A172 (cell line): Measurements from ENCODE around the gene ACTL10. TPM values are rescaled to one million over a fixed set of nuclear protein-coding genes. Genes with fewer than 3 reads are reported as not detected.
"Not testable (repeated sequence)": the region's sequence is repeated elsewhere in the genome, so short reads cannot be mapped to it uniquely, and the experiment has no call there.

ENCODE experiments used
- DNase-seq: peaks from one replicate; pipeline ENCODE4 v3.0.0-alpha.2; 2015; ENCODE audit warnings: low spot score
- total RNA-seq: library from RNA; depleted of rRNA; stranded (reverse); fragments of >200 nt; shearing (Covaris generic); gene quantifications from 2 replicates; pipeline ENCODE4 v1.2.3, GENCODE V29; 2014

The ACTL10 gene
- total RNA-seq, 1 experiment from 2014 or later: not detected

DNA sequence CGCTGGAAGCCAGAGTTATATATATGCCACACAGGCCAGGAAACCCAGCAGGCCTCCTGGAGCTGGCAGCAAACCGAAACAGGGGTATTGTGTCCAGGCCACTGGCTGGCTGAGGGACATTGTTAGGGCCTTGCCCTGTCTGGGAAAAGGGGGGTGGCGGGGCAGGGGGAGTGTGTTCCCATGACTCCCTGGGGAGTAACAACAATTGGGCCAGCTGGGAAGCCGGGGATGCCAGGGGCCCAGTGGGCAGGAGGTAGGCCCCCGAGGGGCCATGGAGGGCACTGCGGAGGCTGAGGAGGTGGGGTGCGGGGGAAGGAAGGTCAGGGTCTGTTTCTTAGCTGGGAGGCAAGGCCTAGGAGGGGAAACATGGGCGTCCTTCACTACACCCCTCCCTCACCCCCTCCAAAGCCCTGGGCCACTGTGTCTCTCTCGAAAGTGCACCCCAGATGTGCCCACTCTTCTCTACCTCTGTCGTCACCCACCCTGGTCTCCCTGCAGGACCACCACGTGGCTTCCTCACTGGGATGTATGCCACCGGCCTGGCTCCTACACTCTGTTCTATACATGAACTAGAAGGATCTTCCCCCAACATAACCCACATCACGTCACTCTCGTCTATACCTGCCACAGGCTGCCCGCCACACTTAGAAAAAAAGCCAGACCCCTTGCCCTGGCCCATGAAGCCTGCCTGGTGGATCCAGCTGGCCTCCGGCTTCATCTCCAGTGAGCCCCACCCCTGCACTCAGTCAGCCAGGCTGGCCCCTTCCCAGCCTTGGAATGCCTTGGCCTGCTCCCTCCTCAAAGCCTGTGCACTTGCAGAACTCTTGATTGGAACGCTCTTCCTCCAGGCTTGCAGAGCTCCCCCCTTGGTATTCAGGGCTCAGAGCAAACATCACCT is 27.2 kb downstream of the ACTL10 start:
- no peak for DNase-seq

DNA sequence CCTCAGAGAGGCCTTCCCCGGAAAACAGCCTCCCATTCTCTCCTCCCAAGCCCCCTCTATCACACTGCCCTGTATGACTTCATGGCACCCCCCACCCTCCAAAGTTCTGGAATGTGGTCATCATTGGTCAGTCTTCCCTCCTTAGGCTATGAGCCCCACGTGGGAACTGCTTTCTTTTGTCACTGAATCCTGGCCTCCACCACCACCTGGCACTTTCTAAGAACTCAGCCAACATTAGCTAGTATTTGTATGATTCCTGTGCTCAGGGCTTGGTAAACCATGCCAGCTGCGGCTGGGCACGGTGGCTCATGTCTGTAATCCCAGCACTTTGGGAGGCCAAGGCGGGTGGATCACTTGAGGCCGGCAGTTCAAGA is 27.9 kb downstream of the ACTL10 start:
- no peak for DNase-seq

DNA sequence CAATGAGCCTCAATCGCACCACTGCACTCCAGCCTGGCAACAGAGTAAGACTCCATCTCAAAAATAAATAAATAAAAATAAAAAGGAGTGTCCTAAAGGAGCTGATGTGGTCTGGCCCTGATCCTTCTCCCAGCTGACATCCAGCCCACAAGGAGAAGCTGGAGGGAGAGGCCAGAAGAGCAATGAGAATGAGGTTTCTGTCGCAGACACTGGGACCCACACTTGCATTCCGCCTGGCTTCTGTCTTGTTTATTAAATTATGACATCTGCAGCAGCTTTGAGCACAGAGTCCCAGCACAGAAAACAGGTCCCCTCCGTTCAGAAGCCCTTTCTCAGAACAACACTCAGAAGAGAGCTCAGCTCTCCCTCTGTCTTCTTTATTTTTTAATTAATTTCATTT is 29.7 kb downstream of the ACTL10 start:
- DNase-seq: no peak

DNA sequence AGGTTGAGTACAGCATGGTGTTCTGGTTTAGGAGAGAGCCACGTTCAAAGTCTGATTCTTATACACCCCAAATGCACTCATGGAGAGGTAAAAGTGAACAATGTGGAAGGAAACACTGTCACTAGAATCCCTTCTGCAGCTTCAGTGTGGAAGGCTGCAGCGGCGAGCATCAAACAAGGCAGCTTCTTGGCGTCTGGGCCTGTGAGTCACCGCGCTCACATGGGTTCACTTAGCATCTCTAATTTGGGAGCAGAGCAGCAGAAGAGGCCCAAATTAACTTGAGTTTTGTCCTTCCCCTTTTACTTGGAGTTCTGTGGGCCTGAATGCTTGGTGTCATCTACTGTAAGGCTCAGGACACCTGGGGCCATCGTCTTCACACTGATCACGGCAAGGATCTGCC is 30.4 kb downstream of the ACTL10 start:
- peak; percentile 58 for DNase-seq

DNA sequence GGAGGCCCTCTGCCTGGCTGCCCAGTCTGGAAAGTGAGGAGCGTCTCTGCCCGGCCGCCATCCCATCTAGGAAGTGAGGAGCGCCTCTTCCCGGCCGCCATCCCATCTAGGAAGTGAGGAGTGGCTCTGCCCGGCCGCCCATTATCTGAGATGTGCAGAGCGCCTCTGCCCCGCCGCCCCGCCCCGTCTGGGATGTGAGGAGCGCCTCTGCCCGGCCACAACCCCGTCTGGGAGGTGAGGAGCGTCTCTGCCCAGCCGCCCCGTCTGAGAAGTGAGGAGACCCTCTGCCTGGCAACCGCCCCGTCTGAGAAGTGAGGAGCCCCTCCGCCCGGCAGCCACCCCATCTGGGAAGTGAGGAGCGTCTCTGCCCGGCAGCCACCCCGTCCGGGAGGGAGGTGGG is 32.2 kb downstream of the ACTL10 start:
- not testable (repeated sequence) for DNase-seq

DNA sequence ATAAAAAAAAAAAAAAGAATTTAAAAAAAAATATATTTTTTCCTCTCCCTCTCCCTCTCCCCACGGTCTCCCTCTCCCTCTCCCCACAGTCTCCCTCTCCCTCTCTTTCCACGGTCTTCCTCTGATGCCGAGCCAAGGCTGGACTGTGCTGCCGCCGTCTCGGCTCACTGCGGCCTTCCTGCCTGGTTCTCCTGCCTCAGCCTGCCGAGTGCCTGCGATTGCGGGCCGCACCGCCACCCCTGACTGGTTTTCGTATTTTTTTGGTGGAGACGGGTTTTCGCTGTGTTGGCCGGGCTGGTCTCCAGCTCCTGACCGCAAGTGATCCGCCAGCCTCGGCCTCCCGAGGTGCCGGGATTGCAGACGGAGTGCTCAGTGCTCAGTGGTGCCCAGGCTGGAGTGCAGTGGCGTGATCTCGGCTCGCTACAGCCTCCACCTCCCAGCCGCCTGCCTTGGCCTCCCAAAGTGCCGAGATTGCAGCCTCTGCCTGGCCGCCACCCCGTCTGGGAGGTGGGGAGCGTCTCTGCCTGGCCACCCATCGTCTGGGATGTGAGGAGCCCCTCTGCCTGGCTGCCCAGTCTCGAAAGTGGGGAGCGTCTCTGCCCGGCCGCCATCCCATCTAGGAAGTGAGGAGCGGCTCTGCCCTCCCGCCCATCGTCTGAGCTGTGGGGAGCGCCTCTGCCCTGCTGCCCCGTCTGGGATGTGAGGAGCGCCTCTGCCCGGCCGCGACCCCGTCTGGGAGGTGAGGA is 34.1 kb downstream of the ACTL10 start:
- DNase-seq: not testable (repeated sequence)

DNA sequence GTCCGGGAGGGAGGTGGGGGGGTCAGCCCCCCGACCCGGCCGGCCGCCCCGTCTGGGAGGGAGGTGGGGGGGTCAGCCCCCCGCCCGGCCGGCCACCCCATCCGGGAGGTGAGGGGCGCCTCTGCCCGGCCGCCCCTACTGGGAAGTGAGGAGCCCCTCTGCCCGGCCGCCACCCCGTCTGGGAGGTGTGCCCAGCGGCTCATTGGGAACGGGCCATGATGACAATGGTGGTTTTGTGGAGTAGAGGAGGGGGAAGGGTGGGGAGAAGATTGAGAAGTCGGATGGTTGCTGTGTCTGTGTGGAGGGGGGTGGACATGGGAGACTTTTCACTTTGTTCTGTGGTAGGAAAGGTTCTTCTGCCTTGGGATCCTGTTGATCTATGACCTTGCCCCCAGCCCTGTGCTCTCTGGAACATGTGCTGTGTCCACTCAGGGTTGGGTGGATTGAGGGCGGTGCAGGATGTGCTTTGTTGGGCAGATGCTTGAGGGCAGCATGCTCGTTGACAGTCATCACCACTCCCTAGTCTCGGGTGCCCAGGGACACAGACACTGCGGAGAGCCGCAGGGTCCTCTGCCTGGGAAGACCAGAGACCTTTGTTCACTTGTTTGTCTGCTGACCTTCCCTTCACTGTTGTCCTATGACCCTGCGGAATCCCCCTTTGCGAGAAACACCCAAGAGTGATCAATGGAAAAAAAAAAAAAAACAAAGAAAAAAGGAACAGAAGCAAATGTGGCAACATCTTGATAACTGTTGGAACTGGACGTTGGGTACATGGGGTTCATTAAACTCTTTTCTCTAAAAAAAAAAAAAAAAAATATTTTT is 35.1 kb downstream of the ACTL10 start:
- DNase-seq: no peak

DNA sequence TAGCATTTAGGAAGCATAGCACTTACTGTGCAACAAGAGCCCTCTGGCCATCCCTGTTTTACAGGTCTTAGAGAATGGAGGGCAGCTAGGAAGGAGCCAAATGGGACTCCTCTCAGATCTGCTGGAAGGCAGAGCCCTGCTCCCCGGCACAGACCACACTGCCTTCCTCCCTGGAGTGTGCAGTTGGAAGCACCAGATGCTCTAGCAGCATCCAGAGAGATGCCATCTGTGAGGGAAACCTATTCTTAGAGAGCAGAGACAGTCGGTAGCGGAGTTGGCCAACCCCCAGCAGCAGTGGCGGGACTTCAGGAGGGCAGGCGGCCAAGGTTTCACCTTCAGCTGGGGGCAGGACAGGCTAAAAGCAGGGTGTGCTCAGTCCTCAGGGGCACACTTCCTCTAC is 36.1 kb downstream of the ACTL10 start:
- no peak for DNase-seq

DNA sequence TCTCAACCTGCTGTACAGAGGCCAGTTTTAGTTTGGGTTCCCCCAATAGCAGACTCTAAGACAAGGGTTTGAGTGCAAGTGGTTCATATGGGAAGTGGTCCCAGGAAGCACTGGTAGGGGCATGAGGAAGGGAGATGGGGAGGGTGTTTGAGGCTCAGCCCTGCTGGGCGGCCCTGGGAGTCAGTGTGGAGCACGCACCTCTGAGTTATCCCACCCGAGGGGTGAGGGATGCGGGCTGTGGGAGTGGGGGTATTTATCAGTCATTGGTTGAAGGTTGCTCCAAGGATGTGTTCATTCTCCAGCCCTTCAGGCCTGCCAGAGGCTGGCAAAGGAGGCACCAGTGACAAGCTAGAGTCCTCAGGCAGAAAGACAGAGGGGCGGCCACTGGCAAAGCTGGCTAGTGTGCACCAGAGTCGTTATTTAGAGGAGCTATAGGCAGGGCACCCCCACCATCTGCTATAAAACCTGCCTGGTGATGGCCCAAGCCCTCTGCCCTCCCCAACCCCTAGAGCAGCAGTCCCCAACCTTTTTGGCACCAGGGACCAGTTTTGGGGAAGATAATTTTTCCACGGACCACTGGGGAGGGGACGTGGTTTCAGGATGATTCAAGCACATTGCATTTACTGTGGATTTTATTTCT is 36.9 kb downstream of the ACTL10 start:
- DNase-seq: no peak

DNA sequence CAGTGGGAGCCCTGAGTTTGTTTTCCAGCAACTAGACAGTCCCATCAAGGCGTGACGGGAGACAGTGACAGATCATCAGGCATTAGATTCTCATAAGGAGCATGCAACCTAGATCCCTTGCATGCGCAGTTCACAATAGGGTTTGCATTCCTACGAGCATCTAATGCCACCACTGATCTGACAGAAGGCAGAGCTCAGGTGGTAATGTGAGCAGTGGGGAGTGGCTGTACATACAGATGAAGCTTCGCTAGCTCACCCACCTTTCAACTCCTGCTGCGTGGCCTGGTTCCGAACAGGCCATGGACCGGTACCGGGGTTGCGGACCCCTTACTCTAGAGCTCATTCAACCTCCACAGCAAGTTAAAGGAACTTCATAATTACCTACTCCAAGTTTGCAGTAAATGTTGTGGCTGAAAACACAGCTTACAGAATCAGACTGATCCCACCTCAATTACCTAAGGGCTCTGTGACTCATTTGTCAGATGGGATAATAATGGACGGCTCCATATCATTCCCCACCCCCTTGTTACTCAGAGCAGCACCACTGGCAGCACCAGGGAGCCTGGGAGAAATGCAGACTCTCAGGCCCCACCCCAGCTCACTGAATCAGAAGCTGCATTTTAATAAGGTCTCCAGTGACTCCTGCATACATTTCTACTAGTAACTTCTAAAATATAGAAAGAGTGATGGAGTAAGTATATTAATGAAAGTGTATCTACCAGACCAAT is 37.6 kb downstream of the ACTL10 start:
- DNase-seq: peak; percentile 66

DNA sequence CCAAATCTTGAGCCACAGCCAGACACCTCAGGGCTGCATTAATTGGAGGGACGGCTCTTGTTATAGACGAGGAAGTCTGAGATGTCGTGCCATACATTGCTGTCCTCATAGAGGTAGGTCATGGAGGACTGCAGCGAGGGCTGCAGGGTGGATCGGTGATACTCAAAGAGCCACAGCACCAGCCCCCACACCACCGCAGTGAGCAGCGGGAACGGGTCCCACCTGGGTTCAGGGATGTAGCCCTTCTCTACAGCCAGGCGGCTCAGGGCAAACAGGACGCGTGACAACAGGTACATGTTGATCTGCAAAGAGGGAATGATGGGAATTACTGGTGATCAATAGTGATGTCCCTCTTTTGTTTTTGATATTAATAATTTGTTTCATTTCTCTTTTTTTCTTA is 40.9 kb downstream of the ACTL10 start:
- no peak for DNase-seq

DNA sequence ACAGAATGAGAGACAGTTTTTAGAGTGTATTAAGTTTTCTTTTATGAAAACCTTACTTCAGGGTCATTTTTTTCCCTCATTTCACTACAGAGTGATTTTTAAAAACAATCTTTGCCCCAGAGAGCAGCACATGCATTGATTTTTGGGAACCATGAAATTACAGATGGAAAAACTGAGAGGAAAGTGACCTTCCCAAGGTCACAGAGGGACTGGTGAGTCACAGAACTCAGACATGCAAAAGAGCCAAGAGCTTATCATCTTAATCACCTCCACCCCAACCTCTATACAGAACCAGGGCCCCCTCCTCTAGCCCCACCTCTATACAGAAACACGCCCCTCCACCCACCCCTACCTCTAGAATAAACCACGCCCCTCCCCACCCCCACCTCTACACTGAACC is 42.7 kb downstream of the ACTL10 start:
- DNase-seq: peak; percentile 47

DNA sequence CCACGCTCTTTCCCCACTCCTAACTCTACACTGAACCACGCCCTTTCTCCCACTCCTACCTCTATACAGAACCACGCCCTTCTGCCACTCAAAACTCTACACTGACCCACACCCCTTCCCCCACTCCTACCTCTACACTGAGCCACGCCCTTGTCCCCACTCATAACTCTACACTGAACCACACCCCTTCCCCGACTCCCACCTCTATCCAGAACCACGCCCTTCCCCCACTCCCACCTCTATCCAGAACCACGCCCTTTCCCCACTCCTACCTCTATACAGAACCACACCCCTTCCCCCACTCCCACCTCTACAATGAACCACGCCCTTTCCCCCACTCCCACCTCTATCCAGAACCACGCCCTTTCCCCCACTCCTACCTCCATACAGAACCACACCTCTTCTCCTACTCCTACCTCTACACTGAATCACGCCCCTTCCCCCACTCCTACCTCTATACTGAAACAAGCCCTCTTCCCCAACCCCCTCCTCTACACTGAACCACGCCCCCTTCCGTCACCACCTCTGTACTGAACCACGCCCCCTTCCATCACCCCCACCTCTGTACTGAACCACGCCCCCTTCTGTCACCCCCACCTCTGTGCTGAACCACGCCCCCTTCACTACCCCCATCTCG is 43.3 kb downstream of the ACTL10 start:
- no peak for DNase-seq

DNA sequence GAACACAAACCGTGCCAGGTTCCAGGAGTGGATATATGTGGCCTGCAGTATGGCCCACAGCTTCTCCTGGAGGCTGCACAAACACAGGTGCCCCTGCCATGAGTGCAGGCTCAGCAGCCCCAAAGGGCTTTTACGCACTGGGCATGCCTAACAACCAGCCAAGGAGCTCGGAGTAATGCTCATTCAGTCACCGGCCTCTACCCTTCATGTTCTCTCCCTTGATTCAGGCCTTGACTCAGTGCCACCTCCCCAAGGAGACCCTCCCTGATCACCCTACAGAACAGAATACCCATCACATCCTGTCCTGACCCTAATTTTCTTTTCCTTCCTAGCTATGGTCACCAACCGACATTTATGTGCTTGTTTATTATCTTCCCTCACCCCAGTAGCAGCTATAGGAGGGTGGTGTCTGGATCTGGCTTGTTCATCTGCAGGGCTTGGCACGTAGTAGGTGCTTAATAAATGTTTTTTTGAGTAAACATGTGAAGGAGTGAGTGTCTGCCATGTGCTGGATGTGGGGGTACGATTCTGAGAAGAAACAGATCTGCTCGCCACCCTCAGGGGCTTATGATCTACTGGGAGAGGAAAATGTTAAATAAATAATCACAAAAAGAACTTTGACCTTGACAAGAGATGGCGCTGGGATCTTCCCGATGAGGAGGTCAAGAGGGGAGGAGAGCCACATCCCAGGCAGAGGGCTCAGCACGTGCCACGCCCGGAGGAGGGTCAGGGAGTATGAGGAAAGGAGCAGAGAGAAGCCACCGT is 44.1 kb downstream of the ACTL10 start:
- no peak for DNase-seq

DNA sequence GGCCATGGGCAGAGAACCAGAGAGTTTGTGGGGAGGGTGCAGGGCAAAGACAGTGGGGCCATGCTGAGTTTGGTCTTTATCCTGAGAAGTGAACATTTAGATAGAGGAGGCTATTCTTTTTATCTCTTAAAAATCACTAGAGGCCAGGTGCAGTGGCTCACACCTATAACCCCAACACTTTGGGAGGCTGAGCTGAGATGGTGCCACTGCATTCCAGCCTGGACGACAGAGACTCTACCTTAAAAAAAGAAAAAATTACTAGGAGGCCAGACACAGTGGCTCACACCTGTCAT is 44.6 kb downstream of the ACTL10 start:
- DNase-seq: no peak

DNA sequence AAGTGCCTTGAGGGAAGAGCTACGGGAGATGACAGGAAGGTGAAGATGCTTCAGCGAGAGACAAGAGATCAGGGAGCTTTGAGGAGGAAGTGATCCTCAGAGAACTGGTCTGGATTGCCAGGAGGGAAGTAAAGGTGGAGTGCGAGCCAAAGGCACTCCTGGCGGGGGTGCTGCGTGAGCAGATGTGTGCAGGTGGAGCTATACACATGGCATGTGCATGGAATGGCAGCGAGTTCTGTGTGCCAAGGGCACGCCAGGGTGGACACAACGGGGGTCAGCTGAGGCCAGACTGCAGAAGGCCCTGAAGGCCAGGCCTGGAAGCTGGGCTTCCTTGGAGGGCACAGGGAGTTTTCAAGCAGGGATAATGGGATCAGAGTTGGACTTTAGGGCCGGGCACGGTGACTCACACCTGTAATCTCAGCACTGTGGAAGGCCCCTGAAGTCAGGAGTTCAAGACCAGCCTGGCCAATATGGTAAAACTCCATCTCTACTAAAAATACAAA is 47.2 kb downstream of the ACTL10 start:
- DNase-seq: no peak

DNA sequence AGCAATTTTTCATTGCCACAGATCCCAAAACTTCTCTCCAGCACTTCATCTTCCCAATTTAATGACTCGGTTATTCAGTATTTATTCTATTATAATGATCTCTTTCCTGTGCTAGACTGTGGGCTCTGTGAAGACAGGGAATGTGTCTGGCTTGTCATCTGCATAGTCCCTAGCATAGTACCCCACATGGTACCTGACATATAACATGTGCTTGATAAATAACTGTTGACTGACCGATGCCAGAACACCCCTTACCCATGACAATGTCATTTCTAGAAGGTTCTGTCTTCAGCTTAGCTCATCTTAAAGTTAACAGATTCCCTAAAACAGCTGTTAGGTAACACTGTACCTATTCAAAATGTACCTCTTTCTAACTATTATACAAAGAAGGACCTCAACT is 49.8 kb downstream of the ACTL10 start:
- DNase-seq: no peak
